COR-L47 (cell line): ENCODE data around the gene MTA2.

Experiments
- DNase-seq: peaks from one replicate; lab custom pipeline; 2025; lab: John Stamatoyannopoulos, UW

MTA2 gene

DNA sequence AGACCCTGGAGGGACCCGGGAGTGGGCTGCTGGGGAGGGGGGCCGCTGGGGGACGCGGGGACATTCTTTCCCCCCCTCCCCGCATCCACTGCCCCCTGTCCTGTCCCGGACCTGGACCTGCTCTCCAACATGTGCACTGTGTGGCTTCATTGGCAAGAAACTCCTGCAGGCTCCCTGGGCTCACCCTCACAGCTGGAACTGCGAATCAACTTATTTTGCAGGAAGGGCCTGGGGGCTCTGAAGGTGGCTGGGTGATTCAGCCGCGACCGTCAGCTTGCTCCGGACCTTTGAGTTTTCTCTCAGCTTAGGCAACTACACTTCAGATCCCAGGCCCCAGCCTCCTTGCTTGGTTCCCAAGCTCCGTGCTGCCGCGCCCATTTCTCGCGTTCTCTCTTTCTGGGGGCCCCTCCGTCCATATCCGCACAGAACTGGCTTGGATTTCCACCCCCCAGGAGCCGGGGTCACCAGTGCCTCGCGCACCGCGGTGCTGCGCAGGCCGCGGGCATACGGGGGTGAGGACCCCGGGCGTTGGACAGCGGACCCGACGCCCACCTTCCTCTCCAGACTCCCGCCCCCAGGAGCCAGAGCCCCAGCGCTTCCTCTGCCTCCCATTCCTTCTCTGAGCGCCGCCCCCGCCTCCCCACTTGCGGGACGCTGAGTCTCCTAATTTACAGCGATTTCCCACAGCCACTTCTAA is 54.6 kb downstream of the MTA2 start:
- DNase-seq, result no peak

- DNase-seq, result no peak
Measured at GRCh38 chr11:62546244-62546928, 55.3 kb downstream of the MTA2 start, which contains the start of gene AHNAK. AHNAK (minus strand) TSS chr11:62546806; CDS start chr11:62536098, 10,708 bp downstream.

DNA sequence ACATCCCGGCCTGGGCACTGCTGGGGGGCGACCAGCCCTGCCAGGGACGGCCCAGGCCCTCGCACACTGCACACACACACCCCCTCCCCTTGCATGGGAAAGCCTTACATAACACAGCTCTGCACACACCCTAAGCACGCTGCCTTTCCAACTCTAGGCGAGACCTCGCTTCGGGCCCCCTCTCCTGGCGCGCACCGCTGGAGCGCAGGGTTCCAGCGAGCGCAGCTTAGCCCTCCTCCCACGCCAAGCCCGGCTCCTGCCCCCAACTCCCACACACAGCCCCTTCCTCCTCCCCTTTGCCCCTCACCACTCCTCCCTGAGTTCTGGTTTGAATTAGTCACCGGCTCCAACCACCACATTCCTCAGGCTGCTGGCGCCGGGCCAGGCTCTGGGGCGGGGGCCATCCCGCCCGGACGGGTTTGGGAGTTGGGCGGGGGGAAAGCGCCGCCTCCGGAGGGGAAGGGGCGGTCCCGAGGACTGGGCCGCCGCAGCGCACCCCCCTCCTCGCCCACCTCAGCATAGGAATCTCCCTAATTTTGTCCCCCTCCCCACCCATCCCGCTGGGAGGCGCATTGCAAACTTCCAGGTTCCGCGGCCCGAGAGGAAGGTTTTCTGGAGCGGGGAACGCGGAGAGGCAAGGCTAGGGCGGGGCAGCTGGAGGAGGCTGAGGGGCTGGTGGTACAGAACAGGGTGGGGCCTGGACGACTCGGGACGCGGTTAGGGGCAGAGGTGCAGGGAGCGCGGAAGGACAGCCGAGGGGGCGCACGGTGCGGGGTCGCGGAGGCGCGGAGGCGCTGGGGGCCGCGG is 56.0 kb downstream of the MTA2 start:
- no peak for DNase-seq

DNA sequence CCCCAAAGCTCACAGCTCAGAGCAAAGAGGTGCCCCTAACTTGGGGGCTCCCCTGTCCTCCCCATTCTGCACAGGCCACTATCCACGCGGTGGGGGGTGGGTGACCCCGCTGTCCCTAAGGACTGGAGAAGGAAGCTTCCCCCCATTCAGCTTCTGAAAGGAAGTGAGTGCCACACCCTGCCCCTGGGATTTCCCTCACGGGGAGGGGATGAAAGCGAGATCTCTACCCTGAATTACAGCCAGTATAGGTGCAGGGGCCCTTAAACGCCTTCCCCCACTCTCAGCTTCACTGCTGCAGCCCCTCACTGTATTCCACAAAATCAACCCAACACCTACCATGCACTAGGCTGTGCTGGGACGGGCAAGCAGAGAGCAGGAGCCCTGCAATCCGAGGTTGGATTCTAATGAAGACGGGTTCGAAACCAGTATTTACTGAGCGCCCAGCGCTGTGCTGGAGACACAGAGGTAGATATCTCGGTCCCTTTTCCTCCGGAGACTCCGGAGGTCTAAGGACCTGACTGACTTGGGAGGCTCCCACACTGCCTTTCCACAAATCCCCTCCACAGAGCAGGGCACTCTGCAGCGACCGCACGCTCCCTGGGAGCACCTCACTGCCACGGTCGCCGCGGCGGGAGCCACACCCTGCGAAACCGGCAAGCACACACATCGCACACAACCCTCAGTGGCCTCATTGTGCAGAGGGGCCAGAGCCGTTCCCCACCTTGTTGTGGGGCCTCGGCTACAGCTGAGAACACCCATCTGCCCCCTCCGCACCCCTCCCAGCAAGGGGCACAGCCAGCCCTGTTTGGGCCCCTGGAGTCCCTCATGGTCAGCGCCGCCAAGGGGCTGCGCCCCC is 56.9 kb downstream of the MTA2 start:
- no peak for DNase-seq

DNA sequence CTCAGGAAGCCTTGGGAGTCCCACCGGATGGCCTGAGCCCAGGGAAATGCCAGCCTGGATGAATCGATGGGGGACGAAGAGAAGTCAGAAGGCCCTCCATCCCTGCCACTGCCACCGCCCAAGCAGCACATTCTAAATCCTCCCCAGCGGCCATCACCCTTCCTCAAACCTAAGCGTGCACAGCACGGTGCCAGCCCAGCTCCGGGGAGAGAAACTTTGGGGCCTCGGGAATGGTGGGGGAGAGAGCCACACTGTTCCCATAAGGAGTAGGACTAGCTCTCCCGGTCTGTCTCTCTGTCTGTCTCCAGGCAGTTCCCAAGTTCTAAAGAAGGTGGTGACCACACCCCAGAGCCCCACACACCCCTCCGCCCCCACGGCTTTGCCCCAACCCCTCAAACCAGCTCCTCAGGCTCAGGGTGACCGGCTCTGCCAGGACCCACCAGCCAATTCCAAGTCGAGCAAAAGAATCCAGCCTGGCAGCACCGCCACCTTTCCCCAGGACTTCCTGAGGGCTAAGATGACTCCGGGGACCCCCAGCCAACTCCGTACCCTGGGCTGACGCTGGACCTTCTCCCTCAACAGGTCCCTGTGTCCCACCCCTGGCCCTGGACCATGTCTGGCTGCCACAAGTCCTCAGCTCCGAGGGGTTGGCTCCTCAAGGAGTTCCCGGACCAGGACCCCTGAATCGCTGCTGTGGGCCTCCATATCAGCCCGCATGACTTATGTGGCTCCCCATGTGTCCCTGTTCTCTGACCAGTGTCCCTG is 57.8 kb downstream of the MTA2 start:
- DNase-seq, result no peak
